SK-N-MC (cell line): ENCODE measurements around the gene ACADL.

Experiments
- DNase-seq: peaks from one replicate; pipeline ENCODE4 v3.0.0-alpha.2; 2011; ENCODE audit warnings: low read depth, low spot score
- H3K27ac ChIP-seq: fragments of 200-600 bp; sonication (generic); 2 replicates; pipeline ENCODE4 v1.5.1; 2016; ENCODE audit warnings: mixed run types
- H3K36me3 ChIP-seq: fragments of 200-600 bp; sonication (generic); 2 replicates; pipeline ENCODE4 v1.6.1; 2017; ENCODE audit warnings: antibody characterized with exemption, low read length, mixed read lengths; ENCODE audit not compliant: insufficient read depth
- H3K4me3 ChIP-seq: fragments of 200-600 bp; sonication (generic); 2 replicates; pipeline ENCODE4 v1.5.1; 2016
- H3K9ac ChIP-seq: fragments of 200-600 bp; sonication (generic); 2 replicates; pipeline ENCODE4 v1.8.0; 2017; ENCODE audit warnings: mixed run types, mixed read lengths; ENCODE audit not compliant: insufficient read length
- H3K9me3 ChIP-seq: fragments of 200-600 bp; sonication (generic); 2 replicates; pipeline ENCODE4 v1.6.1; 2017; ENCODE audit warnings: low read depth, mild to moderate bottlenecking, antibody characterized with exemption, low read length, moderate library complexity, mixed read lengths
- EZH2 ChIP-seq: fragments of 200-600 bp; sonication (generic); IDR thresholded peaks from one replicate; pipeline ENCODE4 v1.6.1; 2017; ENCODE audit warnings: antibody characterized with exemption
- FOXP2 ChIP-seq: optimal IDR thresholded peaks from 2 replicates; pipeline ENCODE3; 2011; ENCODE audit warnings: mild to moderate bottlenecking, moderate library complexity; ENCODE audit not compliant: insufficient read depth; ENCODE audit errors: extremely low read length, control extremely low read depth
- POLR2AphosphoS5 ChIP-seq: IDR thresholded peaks from 2 replicates; pipeline ENCODE4 v1.6.1; 2012; ENCODE audit warnings: mild to moderate bottlenecking, low read depth, low read length, borderline replicate concordance

The ACADL gene

DNA sequence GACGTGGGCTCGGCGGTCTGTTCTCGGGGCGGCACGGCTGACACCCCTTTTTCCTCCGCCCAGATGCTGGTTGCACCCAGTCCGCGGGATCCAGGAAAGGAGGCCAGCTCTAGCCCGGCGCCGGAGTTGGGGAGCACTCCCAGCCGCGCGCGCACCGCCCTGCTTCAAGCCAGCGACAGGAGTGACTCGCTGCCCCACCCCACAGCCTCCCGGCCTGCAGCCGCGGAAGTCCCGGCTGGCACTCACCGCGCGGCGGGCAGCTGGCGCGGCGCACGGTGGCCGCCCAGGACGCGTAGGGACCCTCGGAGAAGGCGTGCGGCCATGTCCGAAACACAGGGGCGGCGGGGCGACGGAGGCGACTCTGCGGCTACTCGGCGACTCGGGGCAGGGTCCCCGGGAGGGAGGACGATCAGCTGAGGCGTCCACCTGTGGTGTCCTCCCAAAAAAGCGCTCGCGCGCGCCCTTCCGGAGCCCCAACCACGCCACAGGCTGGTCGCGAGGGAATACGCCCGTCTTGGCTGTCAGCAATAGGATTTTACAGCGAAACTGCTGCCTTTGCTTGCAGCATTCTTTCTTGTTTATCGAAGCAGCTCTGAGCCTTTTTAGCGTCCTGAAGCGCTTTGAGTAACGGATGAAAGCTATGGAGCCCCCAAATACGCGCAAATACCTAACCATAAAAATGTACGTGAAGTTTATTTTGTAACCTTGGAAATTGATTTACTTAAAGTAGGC lies at the start of gene ACADL:
Gene ACADL (minus strand): TSS at position 507 of the 732 bp plus-strand sequence. CDS start 184 bp downstream, at position 323.
- no peak for DNase-seq

GRCh38 chr2:210271300-210271699 lies 46.1 kb upstream of the ACADL start:
- no peaks in the 10 kb centered on the region for H3K9me3 ChIP-seq
- no peak for DNase-seq
- no peaks in the 10 kb centered on the region for H3K36me3 ChIP-seq
- H3K27ac ChIP-seq = no peak overlapping the region
- TF ChIP-seq POLR2AphosphoS5 = no peak
- no peak for TF ChIP-seq EZH2
- no peak for TF ChIP-seq FOXP2
- H3K9ac ChIP-seq = no peak overlapping the region
- H3K4me3 ChIP-seq = no peak overlapping the region

More for the DNA sequence above, at the start of gene ACADL:
- Histone ChIP-seq H3K36me3 (no peaks in the 10 kb centered on the region), H3K9ac (peak within 1 kb of the TSS; percentile 64), H3K9me3 (no peaks in the 10 kb centered on the region), H3K27ac (no peak within 1 kb of the TSS), H3K4me3 (peak within 1 kb of the TSS; percentile 77)
- TF ChIP-seq FOXP2 (no peak), POLR2AphosphoS5 (peak; percentile 25; the same call in 1 of the 2 replicates), EZH2 (no peak)

DNA sequence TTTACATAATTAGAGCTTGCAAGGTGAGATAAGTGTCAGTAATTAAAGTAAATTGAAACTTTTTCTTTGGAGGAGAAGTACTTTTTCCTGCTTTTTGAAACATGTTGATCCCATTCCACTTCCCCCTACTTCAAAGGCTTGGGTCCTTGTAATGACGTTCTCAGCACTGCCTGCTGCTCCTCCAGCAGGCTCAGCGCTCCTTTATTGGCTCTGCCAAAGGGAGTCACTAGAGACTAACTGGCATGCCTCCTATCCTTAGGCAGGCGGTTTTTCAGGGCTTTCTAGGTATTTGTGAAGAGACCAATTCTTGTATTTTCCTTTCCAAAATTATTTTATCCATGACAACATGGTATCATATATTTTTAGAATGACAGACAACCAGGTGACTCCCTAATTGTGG lies 43.9 kb upstream of the ACADL start:
- no peaks in the 10 kb centered on the region for H3K9me3 ChIP-seq
- no peak for DNase-seq
- no peak overlapping the region for H3K4me3 ChIP-seq
- TF ChIP-seq POLR2AphosphoS5 (no peak), FOXP2 (no peak), EZH2 (no peak)
- no peak overlapping the region for H3K27ac ChIP-seq
- no peaks in the 10 kb centered on the region for H3K36me3 ChIP-seq
- no peak overlapping the region for H3K9ac ChIP-seq

- H3K36me3 ChIP-seq = no peaks in the 10 kb centered on the region
- H3K27ac ChIP-seq = no peak overlapping the region
- no peak overlapping the region for H3K4me3 ChIP-seq
- TF ChIP-seq EZH2 = no peak
- TF ChIP-seq FOXP2 = no peak
- H3K9ac ChIP-seq = no peak overlapping the region
- no peak for DNase-seq
- H3K9me3 ChIP-seq = no peaks in the 10 kb centered on the region
These were observed 43.0 kb upstream of the ACADL start for GRCh38 chr2:210268281-210268680.

- Histone ChIP-seq H3K9ac (no peak overlapping the region), H3K4me3 (no peak overlapping the region), H3K27ac (no peak overlapping the region), H3K36me3 (no peaks in the 10 kb centered on the region), H3K9me3 (no peaks in the 10 kb centered on the region)
- DNase-seq = no peak
- TF ChIP-seq EZH2 = no peak
- no peak for TF ChIP-seq POLR2AphosphoS5
- no peak for TF ChIP-seq FOXP2
These were observed 42.5 kb upstream of the ACADL start for GRCh38 chr2:210267698-210268097.

DNA sequence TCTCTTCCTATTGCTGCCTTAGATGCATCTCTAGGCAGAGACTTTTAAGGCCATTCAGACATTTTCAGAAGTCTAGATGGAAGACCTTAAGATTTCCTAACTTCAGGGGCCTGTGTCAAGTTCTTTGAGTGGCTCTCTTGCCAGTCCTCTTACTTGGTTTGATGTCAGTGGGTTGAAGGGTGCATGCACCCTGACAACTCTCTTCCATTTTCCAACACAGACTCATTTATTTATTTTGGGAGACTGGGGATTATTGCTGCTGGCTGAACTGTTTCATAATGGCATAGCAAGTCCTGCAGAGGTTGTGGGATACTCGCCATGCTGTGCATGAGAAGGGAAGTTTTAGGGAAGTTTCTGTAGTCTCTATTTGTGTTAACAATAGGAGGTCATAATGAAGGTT lies 39.0 kb upstream of the ACADL start:
- TF ChIP-seq FOXP2 (no peak), EZH2 (no peak), POLR2AphosphoS5 (no peak)
- Histone ChIP-seq H3K9me3 (no peaks in the 10 kb centered on the region), H3K36me3 (no peaks in the 10 kb centered on the region), H3K27ac (no peak overlapping the region), H3K4me3 (no peak overlapping the region), H3K9ac (no peak overlapping the region)
- no peak for DNase-seq

DNA sequence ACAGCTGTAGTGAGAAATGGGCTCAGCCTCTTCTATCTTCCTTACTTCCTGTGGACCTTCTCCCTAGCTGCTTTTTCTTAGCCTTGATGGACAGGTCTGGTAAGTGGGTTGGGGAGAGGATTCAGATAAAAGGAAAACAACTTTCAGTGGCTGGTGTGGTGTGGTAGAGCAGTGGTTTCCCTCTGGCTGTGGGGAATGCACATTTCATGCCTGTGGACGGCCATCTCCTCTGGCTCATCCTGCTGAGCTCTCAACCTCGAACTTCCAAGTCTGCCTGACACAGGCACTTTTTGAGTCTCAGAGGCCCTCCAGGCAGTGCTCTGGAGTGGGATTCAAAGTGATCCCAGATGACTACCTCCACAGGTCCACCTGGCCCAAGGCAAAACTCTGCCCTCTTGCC lies 38.6 kb upstream of the ACADL start:
- Histone ChIP-seq H3K9me3 (no peaks in the 10 kb centered on the region), H3K4me3 (no peak overlapping the region), H3K27ac (no peak overlapping the region), H3K9ac (no peak overlapping the region), H3K36me3 (no peaks in the 10 kb centered on the region)
- no peak for DNase-seq
- no peak for TF ChIP-seq EZH2
- TF ChIP-seq FOXP2 = no peak
- TF ChIP-seq POLR2AphosphoS5 = no peak

DNA sequence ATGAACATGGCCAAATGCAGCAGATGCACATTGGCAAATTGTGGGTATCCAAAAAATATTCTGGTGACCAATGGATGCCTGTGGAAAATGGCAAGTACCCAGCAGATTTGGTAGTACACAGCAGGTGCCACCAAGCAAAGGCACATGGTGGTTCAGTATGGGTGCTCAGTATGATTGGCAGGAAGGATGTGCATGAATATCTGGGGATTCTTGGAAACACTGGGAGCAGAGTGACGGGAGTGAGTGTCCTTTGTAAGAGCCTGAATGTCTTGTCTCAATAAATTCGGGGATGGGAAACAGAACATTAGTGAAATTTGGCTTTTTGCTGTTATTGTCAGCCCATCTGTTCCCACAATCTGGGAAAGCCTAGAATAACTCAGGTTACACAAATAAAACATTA lies 36.8 kb upstream of the ACADL start:
- H3K9me3 ChIP-seq = no peaks in the 10 kb centered on the region
- no peak overlapping the region for H3K9ac ChIP-seq
- no peaks in the 10 kb centered on the region for H3K36me3 ChIP-seq
- H3K4me3 ChIP-seq = no peak overlapping the region
- TF ChIP-seq POLR2AphosphoS5 (no peak), FOXP2 (no peak), EZH2 (no peak)
- no peak for DNase-seq
- H3K27ac ChIP-seq = no peak overlapping the region

DNA sequence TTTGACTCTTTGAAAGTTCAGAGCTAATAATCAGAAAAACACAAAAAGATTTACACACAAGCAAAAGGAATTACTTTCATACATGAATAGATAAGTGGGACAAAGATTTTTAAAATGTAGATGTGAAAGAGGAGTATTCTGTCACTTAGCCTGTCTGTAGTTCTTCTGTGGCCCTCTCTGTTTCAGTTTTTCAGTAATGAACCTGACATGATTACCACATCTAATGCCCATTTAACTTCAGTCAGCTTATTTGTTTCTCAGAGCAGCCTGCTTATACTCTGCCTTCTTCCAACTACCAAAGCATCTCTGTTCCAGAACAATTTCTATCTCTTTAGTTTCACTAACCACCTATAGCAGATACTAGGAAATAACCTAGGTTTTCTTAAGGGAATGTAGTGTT lies 34.4 kb upstream of the ACADL start:
- Histone ChIP-seq H3K9me3 (no peaks in the 10 kb centered on the region), H3K4me3 (no peak overlapping the region)
- DNase-seq = no peak

More for the DNA sequence above, 34.4 kb upstream of the ACADL start:
- no peak for TF ChIP-seq EZH2
- no peak for TF ChIP-seq FOXP2
- no peak for TF ChIP-seq POLR2AphosphoS5
- H3K27ac ChIP-seq = no peak overlapping the region
- no peak overlapping the region for H3K9ac ChIP-seq
- H3K36me3 ChIP-seq = no peaks in the 10 kb centered on the region
